ENCODE data around the gene DPF1. TPM values are rescaled to one million over a fixed set of nuclear protein-coding genes. Genes with fewer than 3 reads are reported as not detected.
"Not testable (repeated sequence)": the region's sequence is repeated elsewhere in the genome, so short reads cannot be mapped to it uniquely, and the experiment has no call there.

DPF1 gene
- 1 to 10 TPM; 1.3 to 2.2 (median 1.8) TPM for polyA plus RNA-seq (ENCODE audit: insufficient read length in 4 of 4)

GRCh38 chr19:38224014-38224862, at the start of gene DPF1:
TSS of gene DPF1 (minus strand) at chr19:38224222. CDS start at chr19:38224142, 80 bp downstream.
- no peak for DNase-seq (ENCODE audit: low read depth in 4 of 4, low spot score in 2 of 4)

GRCh38 chr19:38273499-38273898, 49.5 kb upstream of the DPF1 start:
- no peak for DNase-seq (ENCODE audit: low read depth in 4 of 4, low spot score in 2 of 4)

- DNase-seq (ENCODE audit: low read depth in 4 of 4, low spot score in 2 of 4), result no peak
Observed at GRCh38 chr19:38270587-38271167, 46.7 kb upstream of the DPF1 start.

GRCh38 chr19:38268539-38268938, 44.5 kb upstream of the DPF1 start:
- no peak for DNase-seq (ENCODE audit: low read depth in 4 of 4, low spot score in 2 of 4)

- DNase-seq (ENCODE audit: low read depth in 4 of 4, low spot score in 2 of 4), result no peak
Observed at GRCh38 chr19:38267761-38268483, 43.9 kb upstream of the DPF1 start.

- DNase-seq (ENCODE audit: low read depth in 4 of 4, low spot score in 2 of 4), result no peak
Observed at GRCh38 chr19:38266981-38267597, 43.1 kb upstream of the DPF1 start.

GRCh38 chr19:38265921-38266429, 42.0 kb upstream of the DPF1 start:
- DNase-seq (ENCODE audit: low read depth in 4 of 4, low spot score in 2 of 4), result no peak

GRCh38 chr19:38265213-38265861, 41.3 kb upstream of the DPF1 start:
- no peak for DNase-seq (ENCODE audit: low read depth in 4 of 4, low spot score in 2 of 4)

GRCh38 chr19:38264486-38265212, 40.6 kb upstream of the DPF1 start, which contains the start of gene SPINT2:
TSS of gene SPINT2 (plus strand) at chr19:38264573. CDS start at chr19:38264893, 320 bp downstream.
- DNase-seq (ENCODE audit: low read depth in 4 of 4, low spot score in 2 of 4), result no peak

- DNase-seq (ENCODE audit: low read depth in 4 of 4, low spot score in 2 of 4), result no peak
Observed at GRCh38 chr19:38263689-38264485, 39.9 kb upstream of the DPF1 start.

GRCh38 chr19:38262585-38263268, 38.7 kb upstream of the DPF1 start:
- no peak for DNase-seq (ENCODE audit: low read depth in 4 of 4, low spot score in 2 of 4)

- DNase-seq (ENCODE audit: low read depth in 4 of 4, low spot score in 2 of 4), result not testable (repeated sequence)
Observed at GRCh38 chr19:38261942-38262341, 37.9 kb upstream of the DPF1 start.

- DNase-seq (ENCODE audit: low read depth in 4 of 4, low spot score in 2 of 4), result no peak
Observed at GRCh38 chr19:38255383-38256014, 31.5 kb upstream of the DPF1 start.

- no peak for DNase-seq (ENCODE audit: low read depth in 4 of 4, low spot score in 2 of 4)
Observed at GRCh38 chr19:38253788-38254187, 29.8 kb upstream of the DPF1 start.

- DNase-seq (ENCODE audit: low read depth in 4 of 4, low spot score in 2 of 4), result no peak
Observed at GRCh38 chr19:38252941-38253691, 29.1 kb upstream of the DPF1 start.

GRCh38 chr19:38252385-38252784, 28.4 kb upstream of the DPF1 start:
- DNase-seq (ENCODE audit: low read depth in 4 of 4, low spot score in 2 of 4), result no peak

GRCh38 chr19:38251564-38252051, 27.6 kb upstream of the DPF1 start:
- no peak for DNase-seq (ENCODE audit: low read depth in 4 of 4, low spot score in 2 of 4)

All from left renal cortex interstitium (tissue), 4 donors.